Activated CD4-positive, alpha-beta T cell treated with anti-CD3 and anti-CD28 coated beads, Interleukin-2, amount 10 ng/mL, durations not matched to agents 24 days and 14 days (primary cell): ENCODE measurements around the gene KLF2. TPM values are rescaled to one million over a fixed set of nuclear protein-coding genes. Genes with fewer than 3 reads are reported as not detected.
"Not testable (repeated sequence)": the region's sequence is repeated elsewhere in the genome, so short reads cannot be mapped to it uniquely, and the experiment has no call there.

ENCODE experiments used
- DNase-seq: peaks from one replicate; pipeline ENCODE4 v3.0.0; 2022
- H3K27ac Mint-ChIP-seq: one replicate; pipeline ENCODE4 v1.8.0; 2022; ENCODE audit warnings: mild to moderate bottlenecking, mixed read lengths
- H3K27me3 Mint-ChIP-seq: one replicate; pipeline ENCODE4 v1.8.0; 2022; ENCODE audit warnings: mixed read lengths
- H3K36me3 Mint-ChIP-seq: one replicate; pipeline ENCODE4 v1.8.0; 2022; ENCODE audit warnings: low read depth, mild to moderate bottlenecking, mixed read lengths
- H3K4me1 Mint-ChIP-seq: one replicate; pipeline ENCODE4 v1.8.0; 2021; ENCODE audit warnings: mixed read lengths
- H3K4me3 Mint-ChIP-seq: one replicate; pipeline ENCODE4 v1.8.0; 2022; ENCODE audit warnings: mild to moderate bottlenecking, moderate library complexity, mixed read lengths
- H3K9me3 Mint-ChIP-seq: one replicate; pipeline ENCODE4 v1.8.0; 2021; ENCODE audit warnings: mixed read lengths
- intact Hi-C: fragments of 100-400 bp; cut with micrococcal nuclease; formaldehyde crosslinking; loops from one replicate; pipeline ENCODE4 v1.15.1; 2023
- total RNA-seq: library from RNA; stranded (reverse); gene quantifications from 2 replicates; pipeline ENCODE4 v1.2.3, GENCODE V29; 2022

Gene KLF2
- total RNA-seq, 1 donor from 2014 or later: 2.2 TPM

- H3K4me3 Mint-ChIP-seq: no peak overlapping the region
- no peak for DNase-seq
- H3K27me3 Mint-ChIP-seq: peaks cover 17% of the 10 kb centered on the region
- no peaks in the 10 kb centered on the region for H3K36me3 Mint-ChIP-seq
- H3K27ac Mint-ChIP-seq: no peak overlapping the region
- intact Hi-C loops: no loop called here
- H3K4me1 Mint-ChIP-seq: no peaks in the 10 kb centered on the region
- no peaks in the 10 kb centered on the region for H3K9me3 Mint-ChIP-seq
These were observed 26.9 kb upstream of the KLF2 start for GRCh38 chr19:16297575-16298178.

- intact Hi-C loops: no loop called here
- no peaks in the 10 kb centered on the region for H3K4me1 Mint-ChIP-seq
These were observed 26.3 kb upstream of the KLF2 start for GRCh38 chr19:16298334-16298733.

GRCh38 chr19:16301999-16302694 lies 22.5 kb upstream of the KLF2 start:
- Mint-ChIP-seq H3K27me3 (peaks cover 7% of the 10 kb centered on the region), H3K36me3 (no peaks in the 10 kb centered on the region), H3K27ac (no peak overlapping the region), H3K4me3 (no peak overlapping the region), H3K4me1 (no peaks in the 10 kb centered on the region), H3K9me3 (no peaks in the 10 kb centered on the region)
- DNase-seq: no peak
- intact Hi-C loops: no loop called here

More at GRCh38 chr19:16298334-16298733, 26.3 kb upstream of the KLF2 start:
- Mint-ChIP-seq H3K36me3 (no peaks in the 10 kb centered on the region), H3K4me3 (no peak overlapping the region), H3K9me3 (no peaks in the 10 kb centered on the region), H3K27me3 (peaks cover 15% of the 10 kb centered on the region), H3K27ac (no peak overlapping the region)
- no peak for DNase-seq

GRCh38 chr19:16303755-16304154 lies 20.9 kb upstream of the KLF2 start:
- intact Hi-C loops: no loop called here
- H3K27me3 Mint-ChIP-seq: peaks cover 11% of the 10 kb centered on the region
- H3K4me1 Mint-ChIP-seq: peaks cover 2% of the 10 kb centered on the region
- no peak for DNase-seq
- no peaks in the 10 kb centered on the region for H3K36me3 Mint-ChIP-seq
- H3K9me3 Mint-ChIP-seq: no peaks in the 10 kb centered on the region
- H3K27ac Mint-ChIP-seq: no peak overlapping the region
- no peak overlapping the region for H3K4me3 Mint-ChIP-seq

GRCh38 chr19:16304511-16304910 lies 20.1 kb upstream of the KLF2 start:
- H3K27ac Mint-ChIP-seq, DNase-seq, H3K4me3 Mint-ChIP-seq, intact Hi-C loops, H3K36me3 Mint-ChIP-seq, H3K4me1 Mint-ChIP-seq, H3K9me3 Mint-ChIP-seq: not testable (repeated sequence)
- H3K27me3 Mint-ChIP-seq: peaks cover 11% of the 10 kb centered on the region

- DNase-seq, H3K27ac Mint-ChIP-seq, H3K36me3 Mint-ChIP-seq, H3K9me3 Mint-ChIP-seq, H3K4me1 Mint-ChIP-seq, intact Hi-C loops, H3K4me3 Mint-ChIP-seq: not testable (repeated sequence)
- H3K27me3 Mint-ChIP-seq: peaks cover 11% of the 10 kb centered on the region
These were observed 19.6 kb upstream of the KLF2 start for GRCh38 chr19:16305060-16305459.

- intact Hi-C loops: no loop called here
- no peak for DNase-seq
- no peak overlapping the region for H3K27ac Mint-ChIP-seq
These were observed 17.8 kb upstream of the KLF2 start for GRCh38 chr19:16306728-16307402.

GRCh38 chr19:16308081-16308480 lies 16.5 kb upstream of the KLF2 start:
- Mint-ChIP-seq H3K4me1 (peaks cover 2% of the 10 kb centered on the region), H3K9me3 (no peaks in the 10 kb centered on the region), H3K4me3 (no peak overlapping the region), H3K36me3 (no peaks in the 10 kb centered on the region), H3K27me3 (peaks cover 19% of the 10 kb centered on the region), H3K27ac (no peak overlapping the region)
- no peak for DNase-seq
- intact Hi-C loops: no loop called here

More at GRCh38 chr19:16306728-16307402, 17.8 kb upstream of the KLF2 start:
- Mint-ChIP-seq H3K4me1 (peaks cover 2% of the 10 kb centered on the region), H3K36me3 (no peaks in the 10 kb centered on the region), H3K27me3 (peaks cover 14% of the 10 kb centered on the region), H3K9me3 (no peaks in the 10 kb centered on the region), H3K4me3 (no peak overlapping the region)

GRCh38 chr19:16309643-16310042 lies 15.0 kb upstream of the KLF2 start:
- Mint-ChIP-seq H3K27ac (no peak overlapping the region), H3K27me3 (peaks cover 17% of the 10 kb centered on the region), H3K9me3 (no peaks in the 10 kb centered on the region), H3K36me3 (no peaks in the 10 kb centered on the region), H3K4me1 (peaks cover 2% of the 10 kb centered on the region), H3K4me3 (no peak overlapping the region)
- intact Hi-C loops: no loop called here
- no peak for DNase-seq

GRCh38 chr19:16315825-16316505 lies 8.7 kb upstream of the KLF2 start:
- Mint-ChIP-seq H3K4me1 (peaks cover 4% of the 10 kb centered on the region), H3K36me3 (peaks cover 2% of the 10 kb centered on the region), H3K27me3 (peaks cover 43% of the 10 kb centered on the region), H3K27ac (no peak overlapping the region), H3K4me3 (no peak overlapping the region), H3K9me3 (peaks cover 3% of the 10 kb centered on the region)
- intact Hi-C loops: no loop called here
- DNase-seq: no peak

- Mint-ChIP-seq H3K27ac (no peak overlapping the region), H3K27me3 (peaks cover 43% of the 10 kb centered on the region), H3K9me3 (peaks cover 3% of the 10 kb centered on the region), H3K36me3 (peaks cover 2% of the 10 kb centered on the region), H3K4me3 (no peak overlapping the region), H3K4me1 (peaks cover 4% of the 10 kb centered on the region)
- no peak for DNase-seq
- intact Hi-C loops: no loop called here
These were observed 8.1 kb upstream of the KLF2 start for GRCh38 chr19:16316506-16316882.

- DNase-seq: peak; percentile 70
- Mint-ChIP-seq H3K4me3 (no peak overlapping the region), H3K27me3 (peaks cover 60% of the 10 kb centered on the region), H3K9me3 (peaks cover 3% of the 10 kb centered on the region), H3K4me1 (peaks cover 6% of the 10 kb centered on the region), H3K36me3 (peaks cover 2% of the 10 kb centered on the region), H3K27ac (no peak overlapping the region)
- intact Hi-C loops: no loop called here
These were observed 5.1 kb upstream of the KLF2 start for GRCh38 chr19:16319481-16319880.

GRCh38 chr19:16320987-16321386 lies 3.6 kb upstream of the KLF2 start:
- Mint-ChIP-seq H3K36me3 (peaks cover 5% of the 10 kb centered on the region), H3K4me3 (no peak overlapping the region), H3K4me1 (peaks cover 8% of the 10 kb centered on the region), H3K27ac (no peak overlapping the region), H3K27me3 (peaks cover 58% of the 10 kb centered on the region), H3K9me3 (peaks cover 3% of the 10 kb centered on the region)
- intact Hi-C loops: loop anchor here (10.0 kb wide), 2 partner anchors 56 to 246 kb away; partner anchors contain the start of gene TPM4
- no peak for DNase-seq

- H3K27ac Mint-ChIP-seq: no peak overlapping the region
- peaks cover 30% of the 10 kb centered on the region for H3K36me3 Mint-ChIP-seq
- intact Hi-C loops: loop anchor here (10.0 kb wide), 2 partner anchors 60 to 250 kb away; partner anchors contain the start of gene TPM4
- H3K4me1 Mint-ChIP-seq: peaks cover 34% of the 10 kb centered on the region
- peak overlapping the region; percentile 64 for H3K4me3 Mint-ChIP-seq
- H3K9me3 Mint-ChIP-seq: no peaks in the 10 kb centered on the region
- peak; percentile 87 for DNase-seq
- peaks cover 40% of the 10 kb centered on the region for H3K27me3 Mint-ChIP-seq
These were observed 518 bp downstream of the KLF2 start for GRCh38 chr19:16325161-16325527.
